Upper lobe of left lung (tissue), 6 donors: ENCODE measurements around the gene NMNAT1. TPM values are rescaled to one million over a fixed set of nuclear protein-coding genes. Genes with fewer than 3 reads are reported as not detected.
"Not testable (repeated sequence)": the region's sequence is repeated elsewhere in the genome, so short reads cannot be mapped to it uniquely, and the experiment has no call there.

Source experiments
- ATAC-seq, 2 donors: fragments of 200-7000 bp; cut with Tn5 transposase; one replicate each; pipeline ENCODE4 v1.9.1; 2022; ENCODE audit warnings: mild to moderate bottlenecking in 2 of 2, moderate library complexity in 2 of 2; ENCODE audit not compliant: low FRiP score in 2 of 2
- DNase-seq, 2 donors: peaks; one replicate each; pipeline ENCODE4 v3.0.0-alpha.2; 2019 to 2020
- H3K27ac ChIP-seq, 4 donors: fragments of 200-600 bp; sonication (generic); one replicate each; pipeline ENCODE4 v1.5.1; 2016 to 2019
- H3K27me3 ChIP-seq, 4 donors: fragments of 200-600 bp; sonication (generic); one replicate each; pipeline ENCODE4 v1.5.1; 2017 to 2019
- H3K36me3 ChIP-seq, 4 donors: fragments of 200-600 bp; sonication (generic); one replicate each; pipeline ENCODE4 v1.5.1; 2016 to 2019
- H3K4me1 ChIP-seq, 4 donors: fragments of 200-600 bp; sonication (generic); one replicate each; pipeline ENCODE4 v1.5.1; 2018 to 2019
- H3K4me3 ChIP-seq, 4 donors: fragments of 200-600 bp; sonication (generic); one replicate each; pipeline ENCODE4 v1.5.1; 2017 to 2019; ENCODE audit warnings: mild to moderate bottlenecking in 2 of 4, moderate library complexity in 1 of 4
- H3K9me3 ChIP-seq, 4 donors: fragments of 200-600 bp; sonication (generic); one replicate each; pipeline ENCODE4 v1.5.1; 2018 to 2019
- CTCF ChIP-seq, 6 experiments: fragments of 450-650 bp in 4 of 6; fragments of 200-600 bp in 2 of 6; sonication (generic) in 2 of 6; IDR thresholded peaks; one replicate each; pipeline ENCODE4 v1.5.1; 2016 to 2019; ENCODE audit warnings: antibody characterized with exemption in 6 of 6
- EP300 ChIP-seq, 4 donors: sonication (generic); formaldehyde crosslinking; IDR thresholded peaks; one replicate each; pipeline ENCODE4 v1.5.1; 2017; ENCODE audit warnings: antibody characterized with exemption in 4 of 4, control low read depth in 2 of 4
- POLR2A ChIP-seq, 4 donors: fragments of 450-650 bp; IDR thresholded peaks; one replicate each; pipeline ENCODE4 v1.5.1; 2016 to 2017; ENCODE audit warnings: antibody characterized with exemption in 4 of 4, mild to moderate bottlenecking in 2 of 4
- POLR2AphosphoS5 ChIP-seq, 2 donors: sonication (generic); formaldehyde crosslinking; IDR thresholded peaks; one replicate each; pipeline ENCODE4 v1.5.1; 2017; ENCODE audit warnings: antibody characterized with exemption in 2 of 2
- WGBS, 2 donors: methylation state at CpG; one replicate each; pipeline ENCODE4 v1.1.5; 2017 to 2018; 5-methylcytosine and 5-hydroxymethylcytosine counted together
- total RNA-seq, 6 donors: library from RNA; depleted of rRNA in 4 of 6; stranded (reverse); fragments of >200 nt in 4 of 6; gene quantifications; one replicate each; pipeline versions ENCODE4 v1.1.0 to v1.2.1, GENCODE V29; 2016 to 2021
- donor health status: DM: no; HTN: no; CAD: no; lungs with moderate emphysema.
- donor health status: DM: no; HTN: yes; CAD: no; lungs with severe emphysema.

NMNAT1 gene
- total RNA-seq, 6 donors from 2014 or later, result 4.6 to 13.6 (median 8.5) TPM

GRCh38 chr1:10007169-10007568 is 63.9 kb downstream of the NMNAT1 start:
- Histone ChIP-seq H3K27ac (no peak overlapping the region), H3K9me3 (no peaks in the 10 kb centered on the region), H3K4me3 (no peak overlapping the region), H3K27me3 (no peaks in the 10 kb centered on the region), H3K36me3 (no peaks in the 10 kb centered on the region), H3K4me1 (no peaks in the 10 kb centered on the region)
- 56 to 70% methylated on average over 4 of the region's 4 CpGs for WGBS, 2 donors
- no peak for TF ChIP-seq POLR2A (IDR thresholded peaks at IDR 0.05)
- TF ChIP-seq CTCF (IDR thresholded peaks at IDR 0.05), result no peak
- TF ChIP-seq POLR2AphosphoS5 (IDR thresholded peaks at IDR 0.05), result no peak
- no peak for TF ChIP-seq EP300 (IDR thresholded peaks at IDR 0.05)
- DNase-seq (no peak), ATAC-seq (no peak)

DNA sequence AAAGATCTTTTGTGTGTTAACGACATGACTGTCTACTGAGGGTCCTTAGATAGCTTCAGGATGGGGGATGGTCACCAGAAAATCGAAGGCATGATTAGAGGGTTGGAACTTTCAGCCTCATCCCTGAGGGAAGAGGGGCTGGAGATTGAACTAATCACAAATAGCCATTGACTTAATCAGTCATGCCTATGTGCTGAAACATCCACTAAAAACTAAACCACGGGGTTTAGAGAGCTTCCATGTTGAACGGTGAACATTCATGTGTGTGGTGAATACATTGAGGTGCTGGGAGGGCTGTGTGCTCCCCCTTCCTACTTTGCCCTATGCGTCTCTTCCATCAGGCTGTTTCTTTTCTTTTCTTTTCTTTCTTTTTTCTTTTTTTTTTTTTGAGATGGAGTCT is 70.7 kb downstream of the NMNAT1 start:
- Histone ChIP-seq H3K36me3 (no peaks in the 10 kb centered on the region), H3K27me3 (no peaks in the 10 kb centered on the region), H3K9me3 (no peaks in the 10 kb centered on the region), H3K4me3 (no peak overlapping the region), H3K27ac (no peak overlapping the region), H3K4me1 (no peaks in the 10 kb centered on the region)
- DNase-seq, result no peak
- ATAC-seq, result no peak
- TF ChIP-seq CTCF (IDR thresholded peaks at IDR 0.05) (no peak), POLR2AphosphoS5 (IDR thresholded peaks at IDR 0.05) (no peak), EP300 (IDR thresholded peaks at IDR 0.05) (no peak)
- WGBS, 2 donors, result 84 to 87% methylated on average over 5 of the region's 5 CpGs

- ATAC-seq (no peak), DNase-seq (no peak)
- Histone ChIP-seq H3K36me3 (no peaks in the 10 kb centered on the region), H3K4me1 (no peaks in the 10 kb centered on the region), H3K9me3 (no peaks in the 10 kb centered on the region), H3K27ac (no peak overlapping the region), H3K4me3 (no peak overlapping the region), H3K27me3 (no peaks in the 10 kb centered on the region)
- TF ChIP-seq EP300 (IDR thresholded peaks at IDR 0.05) (no peak), POLR2A (IDR thresholded peaks at IDR 0.05) (no peak), CTCF (IDR thresholded peaks at IDR 0.05) (no peak), POLR2AphosphoS5 (IDR thresholded peaks at IDR 0.05) (no peak)
Measured at GRCh38 chr1:10019561-10019960, 76.3 kb downstream of the NMNAT1 start.

DNA sequence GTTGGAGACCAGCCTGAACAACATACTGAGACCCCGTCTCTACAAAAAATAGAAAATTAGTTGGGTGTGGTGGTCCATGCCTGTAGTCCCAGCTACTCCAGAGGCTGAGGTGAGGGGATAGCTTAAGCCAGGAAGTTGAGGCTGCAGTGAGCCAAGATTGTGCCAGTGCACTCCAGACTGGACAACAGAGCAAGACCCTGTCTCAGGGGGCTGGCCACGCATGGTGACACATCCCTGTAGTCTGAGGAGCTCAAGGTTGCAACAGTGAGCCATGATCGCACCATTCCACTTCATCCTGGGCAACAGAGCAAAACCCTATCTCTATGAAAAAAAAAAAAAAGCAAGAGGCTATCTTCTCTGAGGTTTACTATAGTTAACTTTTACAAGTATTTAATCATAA is 76.8 kb downstream of the NMNAT1 start:
- Histone ChIP-seq H3K9me3 (no peaks in the 10 kb centered on the region), H3K27me3 (no peaks in the 10 kb centered on the region), H3K4me3 (no peak overlapping the region), H3K27ac (no peak overlapping the region), H3K36me3 (no peaks in the 10 kb centered on the region), H3K4me1 (no peaks in the 10 kb centered on the region)
- no peak for DNase-seq
- 84 to 88% methylated on average over 3 of the region's 3 CpGs for WGBS, 2 donors
- TF ChIP-seq POLR2AphosphoS5 (IDR thresholded peaks at IDR 0.05) (no peak), CTCF (IDR thresholded peaks at IDR 0.05) (no peak), POLR2A (IDR thresholded peaks at IDR 0.05) (no peak), EP300 (IDR thresholded peaks at IDR 0.05) (no peak)
- ATAC-seq, result no peak

DNA sequence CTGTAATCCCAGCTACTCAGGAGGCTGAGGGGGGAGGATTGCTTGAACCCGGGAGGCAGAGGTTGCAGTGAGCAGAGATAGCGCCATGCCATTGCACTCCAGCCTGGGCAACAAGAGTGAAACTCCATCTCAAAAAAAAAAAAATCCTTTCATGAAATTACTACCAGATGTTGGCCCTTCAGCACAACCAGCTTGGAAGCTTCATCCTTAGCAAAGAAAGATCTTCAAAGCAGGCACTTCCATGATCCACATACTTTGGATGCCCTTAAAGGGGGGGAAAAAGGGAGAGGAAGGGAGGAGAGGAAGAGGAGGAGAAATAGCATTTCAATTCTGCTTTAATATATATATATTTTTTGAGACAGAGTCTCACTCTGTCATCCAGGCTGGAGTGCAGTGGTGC is 77.4 kb downstream of the NMNAT1 start:
- not testable (repeated sequence) for H3K4me3 ChIP-seq, H3K27me3 ChIP-seq

DNA sequence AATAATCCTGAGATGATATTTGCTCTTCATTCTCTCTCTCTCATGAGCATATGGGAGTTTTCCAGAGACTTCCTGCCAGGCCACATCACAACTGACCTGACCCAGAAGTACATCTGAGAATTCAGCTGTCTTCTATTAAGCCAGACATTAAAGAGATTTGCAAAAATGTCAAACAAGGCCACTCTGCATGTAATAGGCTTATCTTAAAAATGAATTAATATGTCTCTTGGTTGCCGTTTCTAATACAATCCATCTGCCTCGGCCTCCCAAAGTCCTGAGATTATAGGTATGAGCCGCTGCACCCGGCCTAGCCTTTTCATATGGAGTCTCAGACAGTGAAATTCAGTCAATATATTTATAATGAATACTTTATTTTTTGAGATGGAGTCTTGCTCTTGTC is 78.7 kb downstream of the NMNAT1 start:
- H3K27me3 ChIP-seq, H3K4me3 ChIP-seq, DNase-seq, H3K9me3 ChIP-seq, H3K27ac ChIP-seq, H3K36me3 ChIP-seq, H3K4me1 ChIP-seq, ATAC-seq: not testable (repeated sequence)
- WGBS, 2 donors, result 92% methylated on average over 4 of the region's 4 CpGs

More for the DNA sequence above, 77.4 kb downstream of the NMNAT1 start:
- DNase-seq, H3K4me1 ChIP-seq, H3K9me3 ChIP-seq, H3K36me3 ChIP-seq, ATAC-seq, H3K27ac ChIP-seq: not testable (repeated sequence)
- 80 to 91% methylated on average over 2 of the region's 2 CpGs for WGBS, 2 donors
